ENCODE data around the gene JTB.

The JTB gene

DNA sequence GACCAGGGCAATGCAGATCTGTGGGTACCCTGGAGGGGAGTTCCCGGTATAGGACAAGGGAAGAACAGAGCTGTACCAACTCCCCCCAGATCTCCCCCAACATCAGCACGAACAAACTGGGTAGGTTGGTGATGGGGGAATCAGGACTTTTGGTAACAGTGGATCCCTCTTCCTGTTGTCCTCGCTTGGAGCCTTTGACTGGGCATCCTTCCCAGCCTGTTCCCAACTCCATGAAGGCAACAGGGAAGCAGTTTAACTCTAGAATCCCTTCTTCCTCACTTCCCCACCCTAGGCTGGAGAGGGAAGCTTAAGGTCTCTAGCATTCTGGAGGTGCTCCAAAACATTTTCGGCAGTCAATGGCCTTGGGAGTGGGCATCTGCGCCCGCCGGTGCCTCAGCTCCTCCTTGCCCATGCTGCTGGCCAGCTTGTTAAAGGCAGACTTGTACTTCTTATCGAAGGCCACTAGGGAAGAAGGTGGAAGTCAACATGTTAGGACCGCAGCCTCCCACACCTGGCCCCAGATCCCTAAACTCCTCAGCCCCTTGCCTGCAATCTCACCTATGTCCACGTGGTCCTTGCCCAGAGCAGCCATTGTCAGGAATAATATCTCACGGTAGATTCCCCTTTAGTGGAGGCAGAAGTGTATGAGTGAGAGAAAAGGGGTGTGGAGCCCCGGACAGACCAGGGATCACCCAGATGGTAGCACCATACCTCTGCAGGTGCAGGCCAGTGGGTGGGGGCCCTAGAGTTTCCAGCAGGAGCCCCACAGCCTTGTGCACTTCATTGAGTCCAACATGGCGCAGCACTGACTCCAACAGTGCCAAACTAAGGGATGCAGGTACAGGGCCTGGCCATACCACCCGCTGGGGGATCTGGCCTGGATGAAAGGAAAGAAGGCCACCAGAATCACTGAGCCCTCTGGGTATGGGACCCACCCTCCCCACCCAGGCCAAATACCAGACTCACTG, 47.2 kb downstream of the JTB start:
- DNase-seq, result no peak

- no peak for DNase-seq
Measured at GRCh38 chr1:153929426-153929825, 48.0 kb downstream of the JTB start.

DNA sequence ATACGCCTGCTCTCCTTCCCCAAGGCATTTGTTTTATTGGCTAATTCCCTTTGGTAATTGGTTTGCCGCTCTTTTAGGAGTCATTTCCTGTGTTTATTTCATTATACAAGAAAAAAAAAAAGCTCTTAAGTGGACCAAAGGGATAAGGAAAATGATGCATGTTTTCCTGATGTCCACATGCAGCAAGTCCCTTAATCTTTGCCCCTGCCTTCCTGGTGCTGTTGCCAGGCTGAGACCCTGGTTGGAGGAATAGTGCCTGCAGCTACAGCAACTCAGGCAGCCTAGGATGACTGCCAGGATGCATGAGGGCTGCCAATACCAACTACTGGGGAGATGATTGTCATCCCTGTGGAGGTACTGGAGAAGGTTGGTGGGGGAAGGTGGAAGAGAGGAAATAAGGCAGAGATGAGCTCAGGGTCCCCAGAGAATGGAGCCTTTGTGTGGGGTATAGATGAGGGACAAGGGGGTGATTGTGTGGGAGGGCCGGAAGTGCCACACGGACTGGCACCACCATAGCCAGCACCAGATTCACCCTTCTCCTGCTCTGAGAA, 48.6 kb downstream of the JTB start:
- DNase-seq, result no peak

- no peak for DNase-seq
Measured at GRCh38 chr1:153928245-153928644, 49.2 kb downstream of the JTB start.

DNA sequence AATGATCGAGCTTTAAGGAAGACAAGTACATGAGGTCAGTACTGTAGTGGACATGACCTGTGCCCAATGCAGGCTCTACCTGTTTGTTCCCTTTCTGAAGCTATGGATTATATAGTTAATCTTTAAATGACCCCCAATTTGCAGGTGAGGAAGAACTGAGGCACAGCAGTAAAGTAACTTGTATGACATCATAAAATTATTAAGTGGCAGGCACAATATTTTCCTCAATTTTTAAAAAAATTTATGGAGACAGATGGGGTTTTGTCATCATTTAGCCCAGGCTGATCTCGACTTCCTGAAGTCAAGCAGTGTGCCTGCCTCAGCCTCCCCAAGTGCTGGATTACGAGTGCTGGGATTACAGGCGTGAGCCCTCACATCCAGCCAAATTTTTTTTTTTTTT, 51.1 kb downstream of the JTB start:
- DNase-seq, result no peak
